NCI-H2029 (cell line): ENCODE measurements around the gene PPP1R16B.

Source experiments
- DNase-seq: peaks from one replicate; lab custom pipeline; 2025; lab: John Stamatoyannopoulos, UW

PPP1R16B gene

GRCh38 chr20:38827770-38828281 lies 22.3 kb downstream of the PPP1R16B start:
- no peak for DNase-seq

GRCh38 chr20:38828514-38829295 lies 23.2 kb downstream of the PPP1R16B start:
- DNase-seq = no peak

DNA sequence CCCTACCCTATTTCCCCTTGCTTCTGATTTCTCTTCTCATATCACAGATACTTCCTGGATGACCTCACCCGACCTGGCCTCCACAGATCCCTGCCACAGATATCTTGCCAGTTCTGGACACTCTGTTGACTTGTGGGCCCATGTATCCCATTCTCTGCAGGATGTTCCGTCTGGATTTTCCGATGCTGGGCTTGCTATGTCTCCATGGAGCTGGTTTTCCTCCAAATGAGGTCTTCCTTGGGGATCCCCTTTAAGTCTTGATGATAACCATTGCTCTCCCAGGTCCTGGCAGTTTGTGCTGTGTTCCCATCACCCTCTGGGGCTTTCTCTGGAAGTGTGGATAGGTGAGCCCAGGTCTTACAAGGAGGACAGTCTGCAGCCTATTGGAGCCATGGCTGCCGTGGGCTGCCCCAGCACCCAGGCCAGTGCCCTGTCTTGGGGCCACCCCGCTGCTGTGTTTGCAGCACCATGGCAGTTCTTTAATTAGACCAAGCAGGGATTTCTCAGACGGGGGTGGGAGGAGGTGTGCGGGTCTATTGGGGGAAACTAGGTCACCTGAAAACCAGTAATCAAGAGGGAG lies 23.9 kb downstream of the PPP1R16B start:
- DNase-seq = no peak

DNA sequence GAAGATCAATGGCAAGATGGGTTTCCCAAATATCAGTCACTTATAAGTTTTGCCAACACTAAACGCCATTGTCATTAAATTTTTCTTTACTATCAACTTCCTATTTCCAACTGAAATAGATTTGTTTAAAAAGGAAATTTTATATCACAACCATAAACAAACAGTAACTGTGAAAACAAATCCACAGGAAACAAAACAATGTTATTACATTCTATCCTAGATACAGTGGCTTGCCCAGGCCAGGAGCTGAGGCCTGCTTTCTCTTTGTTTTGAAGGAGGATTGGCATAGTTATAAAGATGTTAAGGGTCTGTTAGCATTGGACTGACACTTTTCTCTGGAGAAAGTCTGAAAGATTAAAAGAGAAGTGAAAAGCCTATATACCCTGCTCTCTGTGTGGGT lies 24.9 kb downstream of the PPP1R16B start:
- DNase-seq = no peak

- DNase-seq = no peak
Measured at GRCh38 chr20:38831049-38831691, 25.7 kb downstream of the PPP1R16B start.

GRCh38 chr20:38831995-38832620 lies 26.6 kb downstream of the PPP1R16B start:
- no peak for DNase-seq

DNA sequence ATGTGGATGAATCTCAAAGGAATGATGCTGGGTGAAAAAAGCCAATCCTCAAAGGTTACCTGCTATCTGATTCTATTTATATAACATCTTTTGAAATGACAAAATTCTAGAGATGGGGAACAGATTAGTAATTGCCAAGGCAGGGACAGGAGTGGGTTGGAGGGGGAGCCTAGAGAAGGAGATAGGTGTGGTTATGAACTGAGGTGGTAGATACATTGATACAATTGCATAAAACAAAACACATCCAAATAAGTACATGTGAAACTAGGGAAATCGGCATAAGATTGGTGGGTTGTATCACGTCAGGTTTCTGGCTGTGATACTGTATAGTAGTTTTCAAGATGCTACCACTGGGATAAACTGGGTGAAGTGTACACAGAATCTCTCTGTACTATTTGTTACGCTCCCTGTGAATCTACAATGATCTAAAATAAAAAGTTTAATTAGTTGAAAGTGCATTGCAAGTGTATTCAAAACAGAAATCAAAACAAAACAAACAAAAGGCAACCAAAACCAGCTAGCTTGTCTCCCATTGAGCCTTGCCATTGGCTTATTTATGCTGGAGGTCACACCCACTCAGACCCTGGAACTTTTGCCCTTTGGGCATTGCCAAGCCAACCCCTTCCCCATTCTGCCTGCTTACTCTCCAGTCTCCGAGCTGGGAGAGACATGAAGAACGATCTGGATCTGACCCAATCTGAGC lies 27.8 kb downstream of the PPP1R16B start:
- DNase-seq = no peak

DNA sequence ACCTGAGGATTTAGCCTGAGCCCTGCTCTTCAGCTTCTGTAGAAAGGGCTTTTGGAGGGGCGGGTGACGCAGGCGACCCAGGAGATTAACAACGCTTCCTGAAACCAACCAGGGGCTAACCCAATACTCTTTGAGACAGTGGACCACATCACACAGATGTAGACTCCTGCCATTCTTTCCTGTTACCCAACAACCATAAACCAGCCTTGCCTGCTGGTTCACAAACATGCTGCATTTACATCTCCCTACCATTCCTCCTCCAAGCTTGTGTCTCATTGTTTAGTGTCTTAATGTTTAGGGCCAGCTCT lies 28.3 kb downstream of the PPP1R16B start:
- no peak for DNase-seq

GRCh38 chr20:38834868-38835267 lies 29.4 kb downstream of the PPP1R16B start:
- no peak for DNase-seq

- DNase-seq = no peak
Measured at GRCh38 chr20:38835792-38836191, 30.3 kb downstream of the PPP1R16B start.

GRCh38 chr20:38836991-38837390 lies 31.5 kb downstream of the PPP1R16B start:
- DNase-seq = no peak

DNA sequence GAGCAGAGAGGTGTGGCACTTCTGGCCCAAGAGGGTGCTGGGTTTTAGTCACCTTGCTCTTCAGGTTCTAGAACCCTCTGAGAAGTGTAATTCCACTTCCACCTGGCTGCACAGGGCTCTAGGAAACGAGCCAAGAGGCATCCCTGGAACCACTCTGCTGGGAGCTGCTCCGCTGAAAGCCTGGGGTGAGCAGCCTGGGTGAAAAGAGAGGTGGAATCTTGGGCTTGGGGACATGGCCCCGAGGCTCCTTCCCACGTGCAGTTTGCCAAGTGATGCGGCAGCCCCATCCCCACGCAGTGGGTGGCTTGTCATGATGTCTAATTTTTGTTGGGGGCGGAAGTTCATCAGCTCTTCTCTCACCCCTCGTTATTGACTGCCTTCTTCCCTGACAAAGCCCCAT lies 32.8 kb downstream of the PPP1R16B start:
- DNase-seq = no peak

GRCh38 chr20:38839563-38839962 lies 34.1 kb downstream of the PPP1R16B start:
- no peak for DNase-seq

- DNase-seq = no peak
Measured at GRCh38 chr20:38840053-38840893, 34.8 kb downstream of the PPP1R16B start.

- DNase-seq = no peak
Measured at GRCh38 chr20:38840894-38841470, 35.5 kb downstream of the PPP1R16B start.

GRCh38 chr20:38841570-38841969 lies 36.1 kb downstream of the PPP1R16B start:
- no peak for DNase-seq

GRCh38 chr20:38842026-38842425 lies 36.5 kb downstream of the PPP1R16B start:
- DNase-seq = no peak

DNA sequence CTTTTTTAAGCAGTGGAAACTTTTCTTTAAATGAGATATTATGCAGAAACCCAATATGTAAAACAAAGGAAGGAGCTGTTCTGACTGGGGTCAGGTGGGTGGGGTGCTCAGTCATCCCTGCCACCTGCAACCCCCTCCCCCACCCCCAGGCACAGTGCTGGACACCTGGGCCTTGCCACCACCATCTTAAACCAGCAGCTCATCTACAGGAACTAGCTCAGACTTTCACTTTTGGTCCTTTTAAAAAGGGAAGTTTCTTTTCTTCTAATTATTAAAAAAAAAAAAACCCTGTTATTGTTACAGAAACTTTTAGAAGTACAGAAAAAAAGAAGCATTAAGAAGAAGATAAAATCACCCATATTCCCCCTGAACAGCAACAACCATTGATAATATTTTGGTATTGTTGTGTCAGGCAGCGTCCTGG lies 37.1 kb downstream of the PPP1R16B start:
- DNase-seq = no peak

- no peak for DNase-seq
Measured at GRCh38 chr20:38843346-38843745, 37.8 kb downstream of the PPP1R16B start.

DNA sequence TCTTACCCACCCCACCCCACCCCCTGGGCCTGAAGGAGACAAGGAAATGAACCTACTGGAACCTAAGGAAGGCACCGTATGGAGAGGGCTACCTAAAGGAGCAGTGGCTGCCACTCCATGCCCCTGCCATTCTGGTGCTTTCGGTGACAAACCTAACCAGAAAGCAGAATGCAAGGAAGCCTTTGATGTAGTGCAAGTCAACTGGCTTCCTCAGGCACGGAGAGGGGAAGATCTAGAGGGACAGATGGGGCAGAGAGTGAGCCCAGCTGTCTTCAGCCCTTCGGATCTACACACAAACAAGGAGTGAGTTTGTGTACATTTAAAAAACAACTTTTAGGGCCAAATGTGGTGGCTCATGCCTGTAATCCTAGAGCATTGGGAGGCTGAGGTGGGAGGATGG lies 39.5 kb downstream of the PPP1R16B start:
- DNase-seq = no peak

GRCh38 chr20:38847840-38848239 lies 42.3 kb downstream of the PPP1R16B start:
- no peak for DNase-seq
